ENCODE data around the gene TRIM59.

The TRIM59 gene

GRCh38 chr3:160401291-160402095, 48.1 kb downstream of the TRIM59 start:
- in situ Hi-C loops (cut with MboI; ENCODE audit: low sequenced_read_pairs, unreplicated experiment) = no loop called here
- TF ChIP-seq CTCF (IDR thresholded peaks at IDR 0.05; ENCODE audit: borderline replicate concordance, control extremely low read depth, extremely low read depth, insufficient read depth, missing control alignments) = no peak
- DNase-seq (ENCODE audit: low spot score) = no peak

- no peak for TF ChIP-seq CTCF (IDR thresholded peaks at IDR 0.05; ENCODE audit: borderline replicate concordance, control extremely low read depth, extremely low read depth, insufficient read depth, missing control alignments)
- peak; percentile 31 for DNase-seq (ENCODE audit: low spot score)
- in situ Hi-C loops (cut with MboI; ENCODE audit: low sequenced_read_pairs, unreplicated experiment) = no loop called here
Measured at GRCh38 chr3:160400702-160401150, 48.9 kb downstream of the TRIM59 start.

DNA sequence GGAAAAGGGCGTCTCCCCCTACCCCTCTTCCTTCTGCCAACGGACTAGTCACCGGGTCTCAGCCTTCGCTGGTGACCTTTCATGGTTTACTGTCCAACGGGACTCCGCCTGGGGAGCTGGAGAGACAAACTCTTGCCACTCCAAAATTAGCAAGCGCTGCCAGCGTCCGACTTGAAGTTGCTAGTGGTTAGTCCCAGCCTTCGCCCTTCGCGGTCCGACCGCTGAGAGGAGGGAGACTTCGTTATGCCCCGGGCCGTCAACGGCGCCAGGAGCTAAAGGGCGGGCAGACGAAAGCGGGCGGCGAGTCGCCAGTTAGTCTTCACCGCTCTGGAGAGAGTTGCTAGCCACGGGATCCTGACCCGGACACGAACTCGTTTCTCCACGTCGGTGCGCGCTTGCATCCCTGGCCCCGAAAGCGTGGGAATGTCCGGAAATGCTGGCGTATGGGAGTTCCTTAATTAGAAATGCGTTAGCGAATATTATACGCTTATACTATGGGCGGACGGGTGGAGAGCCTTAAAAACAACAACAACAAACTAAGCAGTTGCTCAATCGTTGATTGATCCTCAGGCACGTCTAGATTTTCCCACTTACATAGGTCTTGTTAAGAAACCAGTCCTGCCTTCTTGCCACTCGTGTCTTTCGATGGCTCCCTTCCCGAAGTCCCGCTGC, 49.4 kb downstream of the TRIM59 start:
- in situ Hi-C loops (cut with MboI; ENCODE audit: low sequenced_read_pairs, unreplicated experiment) = no loop called here
- no peak for TF ChIP-seq CTCF (IDR thresholded peaks at IDR 0.05; ENCODE audit: borderline replicate concordance, control extremely low read depth, extremely low read depth, insufficient read depth, missing control alignments)
- peak; percentile 41 for DNase-seq (ENCODE audit: low spot score)

- peak; percentile 92 for DNase-seq (ENCODE audit: low spot score)
- no peak for TF ChIP-seq CTCF (IDR thresholded peaks at IDR 0.05; ENCODE audit: borderline replicate concordance, control extremely low read depth, extremely low read depth, insufficient read depth, missing control alignments)
- in situ Hi-C loops (cut with MboI; ENCODE audit: low sequenced_read_pairs, unreplicated experiment) = no loop called here
Measured at GRCh38 chr3:160399125-160400029, 50.2 kb downstream of the TRIM59 start, which contains the start of the genes IFT80 and SMC4. Gene IFT80 (minus strand): TSS chr3:160399225. CDS start chr3:160384600, 14,625 bp downstream. Gene SMC4 (plus strand): TSS chr3:160399650. CDS start chr3:160400827, 1,177 bp downstream.

DNA sequence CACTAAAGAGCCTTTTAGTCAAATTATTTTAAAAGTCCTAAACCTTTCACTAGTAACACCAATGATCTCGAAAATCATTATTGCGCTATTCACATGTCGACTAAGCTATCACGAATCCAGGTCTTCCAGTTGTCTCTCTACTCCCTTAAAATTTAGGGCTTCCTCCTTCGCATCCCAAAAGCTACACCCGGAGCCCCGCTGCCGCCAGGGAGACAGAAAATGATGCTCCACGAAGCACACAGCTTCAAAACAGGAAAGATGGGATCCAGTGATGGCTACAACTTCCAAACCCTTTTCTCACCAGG, 50.8 kb downstream of the TRIM59 start:
- in situ Hi-C loops (cut with MboI; ENCODE audit: low sequenced_read_pairs, unreplicated experiment) = no loop called here
- TF ChIP-seq CTCF (IDR thresholded peaks at IDR 0.05; ENCODE audit: borderline replicate concordance, control extremely low read depth, extremely low read depth, insufficient read depth, missing control alignments) = no peak
- DNase-seq (ENCODE audit: low spot score) = no peak

GRCh38 chr3:160395297-160395696, 54.3 kb downstream of the TRIM59 start:
- TF ChIP-seq CTCF (IDR thresholded peaks at IDR 0.05; ENCODE audit: borderline replicate concordance, control extremely low read depth, extremely low read depth, insufficient read depth, missing control alignments) = no peak
- in situ Hi-C loops (cut with MboI; ENCODE audit: low sequenced_read_pairs, unreplicated experiment) = no loop called here
- no peak for DNase-seq (ENCODE audit: low spot score)
